Keratinocyte (primary cell): Measurements from ENCODE around the gene MRTFA.
A peak's percentile ranks its signal among the peaks of the same experiment; 100 is the strongest.

ENCODE experiments used
- CTCF ChIP-seq, 3 experiments: IDR thresholded peaks in 1 of 3; conservative IDR thresholded peaks in 1 of 3; optimal IDR thresholded peaks in 1 of 3; 2 replicates in 2 of 3; 3 replicates in 1 of 3; pipeline versions ENCODE3 to v1.5.1; 2011; ENCODE audit warnings: low read length in 3 of 3, mild to moderate bottlenecking in 3 of 3, moderate library complexity in 2 of 3, control low read depth in 1 of 3, inconsistent platforms in 1 of 3; ENCODE audit not compliant: insufficient read depth in 2 of 3; ENCODE audit errors: extremely low read depth in 1 of 3
- EZH2 ChIP-seq: IDR thresholded peaks from one replicate; pipeline ENCODE4 v1.6.1; 2012; ENCODE audit warnings: inconsistent platforms, mild to moderate bottlenecking, low read length, moderate library complexity

- TF ChIP-seq CTCF (optimal IDR thresholded peaks at IDR 0.05 in 1 of 3, IDR thresholded peaks at IDR 0.05 in 1 of 3, conservative IDR thresholded peaks at IDR 0.05 in 1 of 3; ENCODE audit: extremely low read depth in 1 of 3, insufficient read depth in 2 of 3, low read length in 3 of 3): peak; percentile 13 to 57 (median 37)
- TF ChIP-seq EZH2: no peak
These were observed 199.8 kb downstream of the MRTFA start for GRCh38 chr22:40436505-40437431.
